Measurements from ENCODE around the gene APOO. TPM values are rescaled to one million over a fixed set of nuclear protein-coding genes. Genes with fewer than 3 reads are reported as not detected.

The APOO gene
- total RNA-seq, 2 donors from 2014 or later: 47.9 to 74.2 TPM

- Mint-ChIP-seq H3K36me3 (ENCODE audit: low read depth) (no peaks in the 10 kb centered on the region), H3K4me3 (no peak overlapping the region), H3K27me3 (ENCODE audit: insufficient read depth) (no peaks in the 10 kb centered on the region), H3K4me1 (peaks cover 15% of the 10 kb centered on the region), H3K9me3 (no peaks in the 10 kb centered on the region), H3K27ac (no peak overlapping the region)
- no peak overlapping the region for H3K4me3 ChIP-seq (ENCODE audit: low read length)
- H3K4me1 ChIP-seq (ENCODE audit: control insufficient read depth, insufficient read depth, low read length): no peaks in the 10 kb centered on the region
- no peak for DNase-seq
- no peak for TF ChIP-seq CTCF (conservative IDR thresholded peaks at IDR 0.05)
- no peaks in the 10 kb centered on the region for H3K27me3 ChIP-seq (ENCODE audit: control insufficient read depth, insufficient read depth, low read length, poor library complexity, severe bottlenecking)
- H3K27ac ChIP-seq (ENCODE audit: low read depth, low read length): no peak overlapping the region
- H3K9me3 ChIP-seq (ENCODE audit: control insufficient read depth, low read length): no peaks in the 10 kb centered on the region
- H3K9ac ChIP-seq (ENCODE audit: extremely low read depth, low read length, poor library complexity, severe bottlenecking): no peak overlapping the region
- H3K36me3 ChIP-seq (ENCODE audit: control insufficient read depth, insufficient read depth, low read length): no peaks in the 10 kb centered on the region
- 89 to 100% methylated on average over 1 to 6 of the region's 6 CpGs for WGBS, 2 experiments (ENCODE audit: insufficient coverage in 1 of 2, insufficient read length in 1 of 2)
Measured at GRCh38 chrX:23811656-23812055, 96.1 kb downstream of the APOO start.

GRCh38 chrX:23811108-23811651 is 96.6 kb downstream of the APOO start:
- Histone ChIP-seq H3K4me1 (ENCODE audit: control insufficient read depth, insufficient read depth, low read length) (no peaks in the 10 kb centered on the region), H3K4me3 (ENCODE audit: low read length) (no peak overlapping the region), H3K9ac (ENCODE audit: extremely low read depth, low read length, poor library complexity, severe bottlenecking) (no peak overlapping the region), H3K27me3 (ENCODE audit: control insufficient read depth, insufficient read depth, low read length, poor library complexity, severe bottlenecking) (no peaks in the 10 kb centered on the region), H3K36me3 (ENCODE audit: control insufficient read depth, insufficient read depth, low read length) (no peaks in the 10 kb centered on the region), H3K27ac (ENCODE audit: low read depth, low read length) (no peak overlapping the region), H3K9me3 (ENCODE audit: control insufficient read depth, low read length) (no peaks in the 10 kb centered on the region)
- H3K4me3 Mint-ChIP-seq: no peak overlapping the region
- no peaks in the 10 kb centered on the region for H3K9me3 Mint-ChIP-seq
- H3K4me1 Mint-ChIP-seq: peaks cover 15% of the 10 kb centered on the region
- 93 to 100% methylated on average over 1 to 10 of the region's 10 CpGs for WGBS, 2 experiments (ENCODE audit: insufficient coverage in 1 of 2, insufficient read length in 1 of 2)
- H3K36me3 Mint-ChIP-seq (ENCODE audit: low read depth): no peaks in the 10 kb centered on the region
- DNase-seq: no peak
- H3K27ac Mint-ChIP-seq: no peak overlapping the region
- no peak for TF ChIP-seq CTCF (conservative IDR thresholded peaks at IDR 0.05)
- H3K27me3 Mint-ChIP-seq (ENCODE audit: insufficient read depth): no peaks in the 10 kb centered on the region

DNA sequence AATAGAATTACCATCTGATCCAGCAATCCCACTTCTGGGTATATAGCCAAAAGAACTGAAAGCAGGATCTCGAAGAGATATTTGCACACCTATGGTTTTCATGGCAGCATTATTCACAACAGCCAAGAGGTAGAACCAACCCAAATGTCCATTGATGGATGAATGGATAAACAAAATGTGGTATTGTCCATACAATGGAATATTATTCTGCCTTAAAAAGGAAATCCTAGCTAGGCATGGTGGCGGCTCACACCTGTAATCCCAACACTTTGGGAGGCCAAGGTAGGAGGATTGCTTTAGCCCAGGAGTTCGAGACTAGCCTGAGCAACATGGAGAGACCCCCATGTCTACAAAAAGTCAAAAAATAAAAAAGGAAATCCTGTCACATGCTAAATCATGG is 97.5 kb downstream of the APOO start:
- Histone ChIP-seq H3K9me3 (ENCODE audit: control insufficient read depth, low read length) (no peaks in the 10 kb centered on the region), H3K9ac (ENCODE audit: extremely low read depth, low read length, poor library complexity, severe bottlenecking) (no peak overlapping the region), H3K4me1 (ENCODE audit: control insufficient read depth, insufficient read depth, low read length) (no peaks in the 10 kb centered on the region), H3K36me3 (ENCODE audit: control insufficient read depth, insufficient read depth, low read length) (no peaks in the 10 kb centered on the region), H3K4me3 (ENCODE audit: low read length) (no peak overlapping the region), H3K27ac (ENCODE audit: low read depth, low read length) (no peak overlapping the region), H3K27me3 (ENCODE audit: control insufficient read depth, insufficient read depth, low read length, poor library complexity, severe bottlenecking) (no peaks in the 10 kb centered on the region)
- H3K9me3 Mint-ChIP-seq: no peaks in the 10 kb centered on the region
- H3K36me3 Mint-ChIP-seq (ENCODE audit: low read depth): no peaks in the 10 kb centered on the region
- TF ChIP-seq CTCF (conservative IDR thresholded peaks at IDR 0.05): no peak
- no peak for DNase-seq
- H3K27me3 Mint-ChIP-seq (ENCODE audit: insufficient read depth): no peaks in the 10 kb centered on the region
- H3K27ac Mint-ChIP-seq: no peak overlapping the region
- WGBS, 2 experiments (ENCODE audit: insufficient coverage in 1 of 2, insufficient read length in 1 of 2): 89 to 91% methylated on average over 1 to 3 of the region's 3 CpGs
- no peak overlapping the region for H3K4me3 Mint-ChIP-seq
- H3K4me1 Mint-ChIP-seq: peaks cover 15% of the 10 kb centered on the region

Measured in endodermal cell (in vitro differentiated cells).